GM21529 (cell line): Measurements from ENCODE around the gene RNF138.
A peak's percentile ranks its signal among the peaks of the same experiment; 100 is the strongest.
"Not testable (repeated sequence)": the region's sequence is repeated elsewhere in the genome, so short reads cannot be mapped to it uniquely, and the experiment has no call there.

Experiments used
- ATAC-seq: cut with Tn5 transposase; IDR thresholded peaks from one replicate; pipeline ENCODE4 v1.9.1; 2021; ENCODE audit not compliant: unreplicated experiment

RNF138 gene

GRCh38 chr18:32091724-32092421 lies at the start of gene RNF138:
TSS of gene RNF138 (plus strand) at chr18:32091874. CDS start at chr18:32092777, 903 bp downstream.
- peak; percentile 55 for ATAC-seq

GRCh38 chr18:32042337-32042736 lies 49.3 kb upstream of the RNF138 start:
- no peak for ATAC-seq

GRCh38 chr18:32048507-32049091 lies 43.1 kb upstream of the RNF138 start:
- ATAC-seq = peak; percentile 68

- ATAC-seq = no peak
Measured at GRCh38 chr18:32049393-32050171, 42.1 kb upstream of the RNF138 start.

GRCh38 chr18:32056613-32057358 lies 34.9 kb upstream of the RNF138 start:
- ATAC-seq = no peak

GRCh38 chr18:32057624-32058165 lies 34.0 kb upstream of the RNF138 start:
- ATAC-seq = no peak

- no peak for ATAC-seq
Measured at GRCh38 chr18:32060026-32060425, 31.6 kb upstream of the RNF138 start.

- no peak for ATAC-seq
Measured at GRCh38 chr18:32067375-32068167, 24.1 kb upstream of the RNF138 start.

GRCh38 chr18:32072321-32072720 lies 19.4 kb upstream of the RNF138 start:
- peak; percentile 52 for ATAC-seq

GRCh38 chr18:32074206-32074605 lies 17.5 kb upstream of the RNF138 start:
- ATAC-seq = no peak

- ATAC-seq = no peak
Measured at GRCh38 chr18:32078845-32079244, 12.8 kb upstream of the RNF138 start.

GRCh38 chr18:32081881-32082280 lies 9.8 kb upstream of the RNF138 start:
- ATAC-seq = no peak

- ATAC-seq = no peak
Measured at GRCh38 chr18:32083781-32084180, 7.9 kb upstream of the RNF138 start.

- ATAC-seq = no peak
Measured at GRCh38 chr18:32086881-32087280, 4.8 kb upstream of the RNF138 start.

- ATAC-seq = not testable (repeated sequence)
Measured at GRCh38 chr18:32090831-32091230, 843 bp upstream of the RNF138 start.

- ATAC-seq = no peak
Measured at GRCh38 chr18:32091325-32091723, 350 bp upstream of the RNF138 start.

- peak; percentile 71 for ATAC-seq
Measured at GRCh38 chr18:32092422-32093101, 888 bp downstream of the RNF138 start.

- ATAC-seq = peak; percentile 31
Measured at GRCh38 chr18:32093102-32093511, 1.4 kb downstream of the RNF138 start.

GRCh38 chr18:32093523-32093922 lies 1.8 kb downstream of the RNF138 start:
- no peak for ATAC-seq
